Measurements from ENCODE around the gene ZNF346. TPM values are rescaled to one million over a fixed set of nuclear protein-coding genes. Genes with fewer than 3 reads are reported as not detected.
"Not testable (repeated sequence)": the region's sequence is repeated elsewhere in the genome, so short reads cannot be mapped to it uniquely, and the experiment has no call there.

Gene ZNF346
- total RNA-seq, 1 experiment from 2014 or later: 27.3 TPM

DNA sequence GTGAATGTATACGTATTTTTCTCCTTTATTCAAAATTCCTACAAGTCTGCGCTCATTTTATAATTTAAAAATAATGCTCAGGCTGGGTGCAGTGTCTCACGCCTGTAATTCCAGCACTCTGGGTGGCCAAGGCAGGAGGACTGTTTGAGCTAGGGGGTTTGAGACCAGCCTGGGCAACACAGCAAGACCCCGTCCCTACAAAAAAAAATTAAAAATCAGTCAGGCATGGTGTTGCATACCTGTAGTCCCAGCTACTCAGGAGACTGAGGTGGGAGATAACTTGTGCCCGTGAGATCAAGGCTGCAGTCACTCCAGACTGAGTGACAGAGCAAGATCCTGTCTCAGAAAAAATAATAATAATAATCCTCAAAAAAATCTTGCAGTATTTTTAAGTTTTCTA lies 23.7 kb upstream of the ZNF346 start:
- H3K4me3 ChIP-seq (ENCODE audit: low read depth, low read length, poor library complexity, severe bottlenecking): no peak overlapping the region
- intact Hi-C loops (cut with micrococcal nuclease; ENCODE audit: unreplicated experiment): no loop called here
- ChIA-PET POLR2A (ENCODE audit: low non-redundant PET) (interaction anchor here (0.6 kb wide), 1 partner anchor 142 kb away, joined by 3 read pairs; no protein-coding TSS in a partner anchor), CTCF (no interaction called here)
- no peaks in the 10 kb centered on the region for H3K9me3 ChIP-seq (ENCODE audit: low read depth, low read length, poor library complexity, severe bottlenecking)
- no peak for TF ChIP-seq CTCF (conservative IDR thresholded peaks at IDR 0.05; ENCODE audit: low read depth, low read length)
- no peak for TF ChIP-seq EZH2 (IDR thresholded peaks at IDR 0.05; ENCODE audit: borderline replicate concordance, low read depth, low read length, poor library complexity, severe bottlenecking)
- H3K4me1 ChIP-seq (ENCODE audit: insufficient read depth, low read length, poor library complexity, severe bottlenecking): peaks cover 2% of the 10 kb centered on the region
- DNase-seq (ENCODE audit: low spot score): no peak
- H3K36me3 ChIP-seq (ENCODE audit: insufficient read depth, low read length, poor library complexity, severe bottlenecking): no peaks in the 10 kb centered on the region
- no peaks in the 10 kb centered on the region for H3K27me3 ChIP-seq (replicated peaks; ENCODE audit: insufficient read depth, low read depth, low read length, poor library complexity)
- no peak overlapping the region for H3K27ac ChIP-seq (ENCODE audit: low read depth, low read length, poor library complexity, severe bottlenecking)
- no TSS peak for BruUV-seq (replicated peaks)

DNA sequence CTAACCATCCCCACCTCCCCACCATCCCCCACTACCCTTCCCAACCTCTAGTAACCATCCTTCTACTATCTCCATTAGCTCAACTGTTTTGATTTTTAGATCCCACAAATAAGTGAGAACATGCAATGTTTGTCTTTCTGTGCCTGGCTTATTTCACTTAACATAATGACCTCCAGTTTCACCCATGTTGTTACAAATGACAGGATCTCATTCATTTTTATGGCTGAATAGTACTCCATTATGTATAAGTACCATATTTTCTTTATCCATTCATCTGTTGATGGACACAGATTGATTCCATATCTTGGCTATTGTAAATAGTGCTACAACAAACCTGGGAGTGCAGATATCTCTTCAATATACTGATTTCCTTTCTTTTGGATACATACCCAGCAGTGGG lies 23.0 kb upstream of the ZNF346 start:
- H3K4me3 ChIP-seq (ENCODE audit: low read depth, low read length, poor library complexity, severe bottlenecking); H3K27me3 ChIP-seq (replicated peaks; ENCODE audit: insufficient read depth, low read depth, low read length, poor library complexity); H3K36me3 ChIP-seq (ENCODE audit: insufficient read depth, low read length, poor library complexity, severe bottlenecking); POLR2A ChIA-PET (ENCODE audit: low non-redundant PET); intact Hi-C loops (cut with micrococcal nuclease; ENCODE audit: unreplicated experiment); H3K27ac ChIP-seq (ENCODE audit: low read depth, low read length, poor library complexity, severe bottlenecking); H3K4me1 ChIP-seq (ENCODE audit: insufficient read depth, low read length, poor library complexity, severe bottlenecking); DNase-seq (ENCODE audit: low spot score); BruUV-seq (replicated peaks); CTCF ChIA-PET; H3K9me3 ChIP-seq (ENCODE audit: low read depth, low read length, poor library complexity, severe bottlenecking): not testable (repeated sequence)

DNA sequence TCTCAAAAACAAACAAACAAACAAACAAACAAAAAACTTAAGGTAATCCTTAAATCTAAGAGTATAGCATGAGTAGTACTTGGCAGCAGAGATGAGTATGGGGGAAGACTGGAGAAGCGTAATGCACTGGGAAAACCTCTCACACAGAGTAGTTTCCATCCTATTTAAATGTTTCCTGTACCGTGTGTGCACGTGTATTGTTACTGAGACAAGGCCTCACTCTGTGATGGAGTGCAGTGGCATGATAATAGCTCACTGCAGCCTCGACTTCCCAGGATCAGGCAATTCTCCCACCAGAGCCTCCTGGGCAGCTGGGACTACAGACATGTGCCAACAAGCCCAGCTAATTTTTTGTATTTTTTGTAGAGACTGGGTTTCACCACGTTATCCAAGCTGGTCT lies 18.8 kb upstream of the ZNF346 start:
- CTCF ChIA-PET: no interaction called here
- Histone ChIP-seq H3K36me3 (ENCODE audit: insufficient read depth, low read length, poor library complexity, severe bottlenecking) (no peaks in the 10 kb centered on the region), H3K9me3 (ENCODE audit: low read depth, low read length, poor library complexity, severe bottlenecking) (no peaks in the 10 kb centered on the region), H3K27ac (ENCODE audit: low read depth, low read length, poor library complexity, severe bottlenecking) (no peak overlapping the region), H3K27me3 (replicated peaks; ENCODE audit: insufficient read depth, low read depth, low read length, poor library complexity) (no peaks in the 10 kb centered on the region), H3K4me3 (ENCODE audit: low read depth, low read length, poor library complexity, severe bottlenecking) (no peak overlapping the region), H3K4me1 (ENCODE audit: insufficient read depth, low read length, poor library complexity, severe bottlenecking) (peaks cover 19% of the 10 kb centered on the region)
- POLR2A ChIA-PET (ENCODE audit: low non-redundant PET): no interaction called here
- no TSS peak for BruUV-seq (replicated peaks)
- intact Hi-C loops (cut with micrococcal nuclease; ENCODE audit: unreplicated experiment): no loop called here
- no peak for TF ChIP-seq CTCF (conservative IDR thresholded peaks at IDR 0.05; ENCODE audit: low read depth, low read length)
- no peak for TF ChIP-seq EZH2 (IDR thresholded peaks at IDR 0.05; ENCODE audit: borderline replicate concordance, low read depth, low read length, poor library complexity, severe bottlenecking)
- DNase-seq (ENCODE audit: low spot score): no peak

DNA sequence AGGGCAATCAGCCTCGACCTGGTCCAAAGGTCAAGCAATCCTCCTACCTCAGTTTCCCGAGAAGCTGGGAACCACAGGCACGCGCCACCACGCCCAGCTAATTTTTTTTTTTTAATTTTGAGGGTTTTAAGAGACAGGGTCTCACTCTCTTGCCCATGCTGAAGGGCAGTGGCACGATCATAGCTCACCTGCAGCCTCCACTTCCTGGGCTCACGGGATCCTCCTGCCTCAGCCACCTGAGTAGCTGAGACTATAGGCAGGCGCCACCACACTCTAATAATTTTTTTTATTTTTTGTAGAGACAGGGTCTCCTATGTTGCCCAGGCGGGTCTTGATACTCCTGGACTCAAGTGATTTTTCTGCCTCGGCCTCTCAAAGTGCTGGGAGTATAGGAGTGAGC lies 17.5 kb upstream of the ZNF346 start:
- Histone ChIP-seq H3K9me3 (ENCODE audit: low read depth, low read length, poor library complexity, severe bottlenecking) (no peaks in the 10 kb centered on the region), H3K4me3 (ENCODE audit: low read depth, low read length, poor library complexity, severe bottlenecking) (peak overlapping the region; percentile 79), H3K27ac (ENCODE audit: low read depth, low read length, poor library complexity, severe bottlenecking) (no peak overlapping the region), H3K4me1 (ENCODE audit: insufficient read depth, low read length, poor library complexity, severe bottlenecking) (peaks cover 19% of the 10 kb centered on the region), H3K27me3 (replicated peaks; ENCODE audit: insufficient read depth, low read depth, low read length, poor library complexity) (no peaks in the 10 kb centered on the region), H3K36me3 (ENCODE audit: insufficient read depth, low read length, poor library complexity, severe bottlenecking) (no peaks in the 10 kb centered on the region)
- CTCF ChIA-PET: interaction anchor here (1.2 kb wide), 1 partner anchor 344 kb away, joined by 3 read pairs; no protein-coding TSS in a partner anchor
- POLR2A ChIA-PET (ENCODE audit: low non-redundant PET): interaction anchor here (0.6 kb wide), 1 partner anchor 132 kb away, joined by 8 read pairs; no protein-coding TSS in a partner anchor
- intact Hi-C loops (cut with micrococcal nuclease; ENCODE audit: unreplicated experiment): no loop called here
- DNase-seq (ENCODE audit: low spot score): no peak
- no TSS peak for BruUV-seq (replicated peaks)
- TF ChIP-seq CTCF (conservative IDR thresholded peaks at IDR 0.05; ENCODE audit: low read depth, low read length): no peak
- no peak for TF ChIP-seq EZH2 (IDR thresholded peaks at IDR 0.05; ENCODE audit: borderline replicate concordance, low read depth, low read length, poor library complexity, severe bottlenecking)

Data from A673 (cell line).